Vagina (tissue), 2 donors: Measurements from ENCODE around the gene MORC1. TPM values are rescaled to one million over a fixed set of nuclear protein-coding genes. Genes with fewer than 3 reads are reported as not detected.

Experiments used
- DNase-seq, 2 donors: peaks; one replicate each; pipeline ENCODE4 v3.0.0-alpha.2; 2017; ENCODE audit errors: extremely low spot score in 2 of 2
- H3K27ac ChIP-seq: fragments of 200-600 bp; sonication (generic); one replicate; pipeline ENCODE4 v1.5.1; 2019
- H3K27me3 ChIP-seq: fragments of 200-600 bp; sonication (generic); one replicate; pipeline ENCODE4 v1.5.1; 2019
- H3K36me3 ChIP-seq, 2 donors: fragments of 200-600 bp; sonication (generic); one replicate each; pipeline ENCODE4 v1.5.1; 2017 to 2019
- H3K4me1 ChIP-seq: fragments of 200-600 bp; sonication (generic); one replicate; pipeline ENCODE4 v1.5.1; 2019
- H3K4me3 ChIP-seq, 2 donors: fragments of 200-600 bp; sonication (generic); 1 replicate in 1 of 2; 2 replicates in 1 of 2; pipeline ENCODE4 v1.5.1; 2016 to 2019
- H3K9me3 ChIP-seq: fragments of 200-600 bp; sonication (generic); one replicate; pipeline ENCODE4 v1.5.1; 2019
- POLR2A ChIP-seq, 2 donors: fragments of 450-650 bp; IDR thresholded peaks; one replicate each; pipeline ENCODE4 v1.6.1; 2017; ENCODE audit warnings: antibody characterized with exemption in 2 of 2, mild to moderate bottlenecking in 2 of 2, moderate library complexity in 2 of 2
- POLR2AphosphoS5 ChIP-seq, 2 donors: sonication (generic); formaldehyde crosslinking; IDR thresholded peaks; one replicate each; pipeline ENCODE4 v1.9.0; 2017; ENCODE audit warnings: antibody characterized with exemption in 2 of 2, mild to moderate bottlenecking in 2 of 2, low read depth in 1 of 2; ENCODE audit not compliant: insufficient read depth in 1 of 2
- intact Hi-C: fragments of 100-400 bp; cut with DNase I; formaldehyde crosslinking; loops from one replicate; pipeline ENCODE4 v1.15.1; 2023
- total RNA-seq: library from RNA; depleted of rRNA; stranded (reverse); fragments of >200 nt; gene quantifications from one replicate; pipeline ENCODE4 v1.2.3, GENCODE V29; 2016
- TF ChIP-seq, protein P1 (sequence below), 3 experiments: fragments of 450-650 bp in 2 of 3; fragments of 200-600 bp in 1 of 3; sonication (generic) in 1 of 3; IDR thresholded peaks; one replicate each; pipeline ENCODE4 v1.5.1; 2017 to 2019; ENCODE audit warnings: antibody characterized with exemption in 3 of 3, mild to moderate bottlenecking in 2 of 3, moderate library complexity in 2 of 3

Gene MORC1, protein sequence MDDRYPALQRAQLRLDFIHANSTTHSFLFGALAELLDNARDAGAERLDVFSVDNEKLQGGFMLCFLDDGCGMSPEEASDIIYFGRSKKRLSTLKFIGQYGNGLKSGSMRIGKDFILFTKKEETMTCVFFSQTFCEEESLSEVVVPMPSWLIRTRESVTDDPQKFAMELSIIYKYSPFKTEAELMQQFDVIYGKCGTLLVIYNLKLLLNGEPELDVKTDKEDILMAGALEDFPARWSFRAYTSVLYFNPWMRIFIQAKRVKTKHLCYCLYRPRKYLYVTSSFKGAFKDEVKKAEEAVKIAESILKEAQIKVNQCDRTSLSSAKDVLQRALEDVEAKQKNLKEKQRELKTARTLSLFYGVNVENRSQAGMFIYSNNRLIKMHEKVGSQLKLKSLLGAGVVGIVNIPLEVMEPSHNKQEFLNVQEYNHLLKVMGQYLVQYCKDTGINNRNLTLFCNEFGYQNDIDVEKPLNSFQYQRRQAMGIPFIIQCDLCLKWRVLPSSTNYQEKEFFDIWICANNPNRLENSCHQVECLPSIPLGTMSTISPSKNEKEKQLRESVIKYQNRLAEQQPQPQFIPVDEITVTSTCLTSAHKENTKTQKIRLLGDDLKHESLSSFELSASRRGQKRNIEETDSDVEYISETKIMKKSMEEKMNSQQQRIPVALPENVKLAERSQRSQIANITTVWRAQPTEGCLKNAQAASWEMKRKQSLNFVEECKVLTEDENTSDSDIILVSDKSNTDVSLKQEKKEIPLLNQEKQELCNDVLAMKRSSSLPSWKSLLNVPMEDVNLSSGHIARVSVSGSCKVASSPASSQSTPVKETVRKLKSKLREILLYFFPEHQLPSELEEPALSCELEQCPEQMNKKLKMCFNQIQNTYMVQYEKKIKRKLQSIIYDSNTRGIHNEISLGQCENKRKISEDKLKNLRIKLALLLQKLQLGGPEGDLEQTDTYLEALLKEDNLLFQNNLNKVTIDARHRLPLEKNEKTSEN
- total RNA-seq = not detected

DNA sequence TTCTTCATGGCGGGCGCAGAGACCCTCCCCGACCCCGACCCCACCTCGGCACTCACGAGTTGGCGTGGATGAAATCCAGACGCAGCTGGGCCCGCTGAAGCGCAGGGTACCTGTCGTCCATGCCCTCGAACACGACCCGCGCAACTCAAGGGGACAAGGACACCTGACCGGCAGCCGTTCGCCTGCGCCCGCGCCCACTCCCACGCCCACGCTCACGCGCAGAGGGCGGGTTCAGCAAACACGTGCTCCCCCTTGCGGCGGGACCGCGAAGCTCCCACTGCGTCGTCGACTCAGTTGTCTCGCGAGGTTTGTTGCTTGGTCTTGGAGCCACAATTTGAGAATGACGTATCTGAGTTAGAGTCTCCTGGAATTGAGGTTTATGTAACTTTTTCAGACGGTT, at the start of gene MORC1:
Gene MORC1, minus strand, starts transcription at position 196 of the 400 bp plus-strand sequence. Its CDS starts 75 bp downstream, at position 121.
- no peaks in the 10 kb centered on the region for H3K4me1 ChIP-seq
- H3K9me3 ChIP-seq = no peaks in the 10 kb centered on the region
- intact Hi-C loops = no loop called here
- no peak within 1 kb of the TSS for H3K4me3 ChIP-seq
- no peaks in the 10 kb centered on the region for H3K36me3 ChIP-seq
- H3K27me3 ChIP-seq = no peaks in the 10 kb centered on the region
- H3K27ac ChIP-seq = no peak within 1 kb of the TSS
- no peak for DNase-seq
- TF ChIP-seq, protein P1, sequence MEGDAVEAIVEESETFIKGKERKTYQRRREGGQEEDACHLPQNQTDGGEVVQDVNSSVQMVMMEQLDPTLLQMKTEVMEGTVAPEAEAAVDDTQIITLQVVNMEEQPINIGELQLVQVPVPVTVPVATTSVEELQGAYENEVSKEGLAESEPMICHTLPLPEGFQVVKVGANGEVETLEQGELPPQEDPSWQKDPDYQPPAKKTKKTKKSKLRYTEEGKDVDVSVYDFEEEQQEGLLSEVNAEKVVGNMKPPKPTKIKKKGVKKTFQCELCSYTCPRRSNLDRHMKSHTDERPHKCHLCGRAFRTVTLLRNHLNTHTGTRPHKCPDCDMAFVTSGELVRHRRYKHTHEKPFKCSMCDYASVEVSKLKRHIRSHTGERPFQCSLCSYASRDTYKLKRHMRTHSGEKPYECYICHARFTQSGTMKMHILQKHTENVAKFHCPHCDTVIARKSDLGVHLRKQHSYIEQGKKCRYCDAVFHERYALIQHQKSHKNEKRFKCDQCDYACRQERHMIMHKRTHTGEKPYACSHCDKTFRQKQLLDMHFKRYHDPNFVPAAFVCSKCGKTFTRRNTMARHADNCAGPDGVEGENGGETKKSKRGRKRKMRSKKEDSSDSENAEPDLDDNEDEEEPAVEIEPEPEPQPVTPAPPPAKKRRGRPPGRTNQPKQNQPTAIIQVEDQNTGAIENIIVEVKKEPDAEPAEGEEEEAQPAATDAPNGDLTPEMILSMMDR (IDR thresholded peaks at IDR 0.05) = no peak
- TF ChIP-seq POLR2A (IDR thresholded peaks at IDR 0.05) (no peak), POLR2AphosphoS5 (IDR thresholded peaks at IDR 0.05; ENCODE audit: insufficient read depth in 1 of 2, low read depth in 1 of 2) (no peak)

DNA sequence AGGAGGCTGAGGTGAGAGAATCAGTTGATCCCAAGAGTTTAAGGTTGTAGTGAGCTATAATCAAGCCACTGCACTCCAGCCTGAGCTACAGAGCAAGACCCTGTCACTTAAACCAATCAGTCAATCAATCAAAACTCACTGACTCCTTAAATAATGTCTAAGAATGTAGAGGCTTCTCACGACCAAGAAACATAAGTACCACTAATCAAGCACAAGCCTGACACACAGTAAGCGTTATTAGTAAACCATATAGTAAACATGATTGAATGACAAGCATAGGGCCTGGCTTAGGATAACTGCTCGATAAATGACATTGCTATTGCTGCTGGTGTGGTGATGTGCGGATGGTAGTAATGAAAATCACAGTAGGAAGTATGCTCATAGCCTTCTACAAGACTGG, 48.0 kb upstream of the MORC1 start:
- Histone ChIP-seq H3K4me1 (no peaks in the 10 kb centered on the region), H3K27me3 (no peaks in the 10 kb centered on the region), H3K36me3 (no peaks in the 10 kb centered on the region), H3K4me3 (no peak overlapping the region), H3K9me3 (no peaks in the 10 kb centered on the region), H3K27ac (no peak overlapping the region)
- no peak for DNase-seq
- TF ChIP-seq POLR2AphosphoS5 (IDR thresholded peaks at IDR 0.05; ENCODE audit: insufficient read depth in 1 of 2, low read depth in 1 of 2) = no peak
- TF ChIP-seq, protein P1 (IDR thresholded peaks at IDR 0.05) = no peak
- no peak for TF ChIP-seq POLR2A (IDR thresholded peaks at IDR 0.05)
- intact Hi-C loops = no loop called here

DNA sequence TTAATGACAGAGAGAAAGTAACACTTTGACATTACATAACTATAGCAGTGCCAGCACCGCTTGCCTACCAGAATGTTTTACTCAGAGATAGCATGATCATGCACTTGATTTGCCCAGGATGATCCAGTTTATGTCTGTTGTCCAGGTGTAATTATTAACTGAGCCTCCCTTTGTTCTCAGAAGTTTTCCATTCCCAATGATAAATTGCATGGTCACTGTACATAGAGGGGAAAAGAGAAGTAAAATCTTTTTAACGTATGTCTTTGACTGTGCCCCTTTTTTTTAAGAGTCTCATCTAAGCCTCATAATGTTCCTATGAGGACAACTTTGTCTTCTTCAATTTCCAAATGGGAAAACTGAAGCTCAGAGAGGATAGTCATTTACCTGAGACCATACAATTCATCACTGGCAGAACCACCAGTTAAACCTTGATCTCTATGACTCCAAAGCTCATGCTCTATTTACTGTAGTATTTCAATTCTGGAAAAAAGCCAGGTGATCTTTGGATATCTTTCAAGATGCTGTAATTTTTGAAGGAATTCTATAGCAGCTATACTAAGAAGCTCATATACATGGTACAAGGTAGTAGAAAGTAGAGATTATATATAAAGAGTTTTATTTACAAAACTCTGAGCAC, 43.7 kb upstream of the MORC1 start:
- TF ChIP-seq POLR2A (IDR thresholded peaks at IDR 0.05) (no peak), POLR2AphosphoS5 (IDR thresholded peaks at IDR 0.05; ENCODE audit: insufficient read depth in 1 of 2, low read depth in 1 of 2) (no peak)
- TF ChIP-seq, protein P1 (IDR thresholded peaks at IDR 0.05) = no peak
- no peak for DNase-seq
- H3K27me3 ChIP-seq = no peaks in the 10 kb centered on the region
- H3K9me3 ChIP-seq = no peaks in the 10 kb centered on the region
- no peaks in the 10 kb centered on the region for H3K36me3 ChIP-seq
- intact Hi-C loops = no loop called here
- H3K27ac ChIP-seq = no peak overlapping the region
- no peaks in the 10 kb centered on the region for H3K4me1 ChIP-seq
- H3K4me3 ChIP-seq = no peak overlapping the region

DNA sequence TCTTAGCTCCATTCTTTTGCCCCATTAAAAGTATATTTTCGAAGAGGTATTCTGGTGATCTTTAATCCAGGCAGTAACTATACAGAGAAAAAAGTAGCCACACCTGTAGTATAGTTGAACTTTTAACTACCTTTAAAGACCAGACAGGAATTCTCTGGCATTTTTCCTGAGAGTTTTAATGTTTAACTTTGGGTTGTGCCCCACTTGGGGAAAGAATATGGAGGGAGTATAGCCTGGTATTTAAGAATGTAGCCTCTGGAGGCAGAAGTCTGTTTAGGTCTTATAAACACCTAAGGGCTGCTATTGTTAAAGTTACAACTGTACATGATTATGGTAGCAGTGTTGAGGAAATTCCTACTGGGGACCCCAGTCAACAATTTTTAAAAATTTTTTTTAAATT, 37.9 kb upstream of the MORC1 start:
- Histone ChIP-seq H3K27me3 (no peaks in the 10 kb centered on the region), H3K4me1 (no peaks in the 10 kb centered on the region), H3K9me3 (no peaks in the 10 kb centered on the region), H3K27ac (no peak overlapping the region), H3K36me3 (no peaks in the 10 kb centered on the region), H3K4me3 (no peak overlapping the region)
- TF ChIP-seq POLR2A (IDR thresholded peaks at IDR 0.05) (no peak), POLR2AphosphoS5 (IDR thresholded peaks at IDR 0.05; ENCODE audit: insufficient read depth in 1 of 2, low read depth in 1 of 2) (no peak)
- TF ChIP-seq, protein P1 (IDR thresholded peaks at IDR 0.05) = no peak
- intact Hi-C loops = no loop called here
- no peak for DNase-seq
